AG09319 (cell line): ENCODE measurements around the gene TAF11.
"Not testable (repeated sequence)": the region's sequence is repeated elsewhere in the genome, so short reads cannot be mapped to it uniquely, and the experiment has no call there.

Experiments
- DNase-seq: peaks from one replicate; pipeline ENCODE4 v3.0.0-alpha.2; 2010; ENCODE audit warnings: low read depth; ENCODE audit errors: extremely low read depth
- TF ChIP-seq, protein P1 (sequence below): IDR thresholded peaks from 2 replicates; pipeline ENCODE4 v1.5.1; 2011; ENCODE audit warnings: low read depth, mild to moderate bottlenecking, inconsistent platforms, low read length, moderate library complexity

The TAF11 gene

DNA sequence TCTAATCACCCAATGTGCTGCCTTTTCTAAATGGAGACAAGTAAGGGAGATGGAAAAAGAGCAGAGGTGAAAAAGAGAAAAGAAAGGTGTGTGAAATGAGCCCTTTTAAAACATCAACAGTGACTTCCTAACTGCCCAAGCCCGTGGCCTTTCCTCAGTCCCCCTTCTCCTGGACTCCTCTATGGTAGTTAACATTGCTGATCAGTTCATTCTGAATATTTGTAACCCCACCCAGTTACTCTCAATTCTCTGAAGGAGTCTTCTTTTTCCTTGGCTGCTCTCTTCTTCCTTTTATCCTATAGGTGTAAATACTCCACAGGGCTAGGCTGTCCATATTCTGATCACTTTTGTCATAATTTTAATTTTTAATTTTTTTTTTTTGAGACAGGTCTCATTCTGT lies 27.1 kb downstream of the TAF11 start:
- no peak for DNase-seq
- TF ChIP-seq, protein P1, sequence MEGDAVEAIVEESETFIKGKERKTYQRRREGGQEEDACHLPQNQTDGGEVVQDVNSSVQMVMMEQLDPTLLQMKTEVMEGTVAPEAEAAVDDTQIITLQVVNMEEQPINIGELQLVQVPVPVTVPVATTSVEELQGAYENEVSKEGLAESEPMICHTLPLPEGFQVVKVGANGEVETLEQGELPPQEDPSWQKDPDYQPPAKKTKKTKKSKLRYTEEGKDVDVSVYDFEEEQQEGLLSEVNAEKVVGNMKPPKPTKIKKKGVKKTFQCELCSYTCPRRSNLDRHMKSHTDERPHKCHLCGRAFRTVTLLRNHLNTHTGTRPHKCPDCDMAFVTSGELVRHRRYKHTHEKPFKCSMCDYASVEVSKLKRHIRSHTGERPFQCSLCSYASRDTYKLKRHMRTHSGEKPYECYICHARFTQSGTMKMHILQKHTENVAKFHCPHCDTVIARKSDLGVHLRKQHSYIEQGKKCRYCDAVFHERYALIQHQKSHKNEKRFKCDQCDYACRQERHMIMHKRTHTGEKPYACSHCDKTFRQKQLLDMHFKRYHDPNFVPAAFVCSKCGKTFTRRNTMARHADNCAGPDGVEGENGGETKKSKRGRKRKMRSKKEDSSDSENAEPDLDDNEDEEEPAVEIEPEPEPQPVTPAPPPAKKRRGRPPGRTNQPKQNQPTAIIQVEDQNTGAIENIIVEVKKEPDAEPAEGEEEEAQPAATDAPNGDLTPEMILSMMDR = no peak

GRCh38 chr6:34859951-34860350 lies 27.9 kb downstream of the TAF11 start:
- TF ChIP-seq, protein P1 = no peak
- DNase-seq = no peak

DNA sequence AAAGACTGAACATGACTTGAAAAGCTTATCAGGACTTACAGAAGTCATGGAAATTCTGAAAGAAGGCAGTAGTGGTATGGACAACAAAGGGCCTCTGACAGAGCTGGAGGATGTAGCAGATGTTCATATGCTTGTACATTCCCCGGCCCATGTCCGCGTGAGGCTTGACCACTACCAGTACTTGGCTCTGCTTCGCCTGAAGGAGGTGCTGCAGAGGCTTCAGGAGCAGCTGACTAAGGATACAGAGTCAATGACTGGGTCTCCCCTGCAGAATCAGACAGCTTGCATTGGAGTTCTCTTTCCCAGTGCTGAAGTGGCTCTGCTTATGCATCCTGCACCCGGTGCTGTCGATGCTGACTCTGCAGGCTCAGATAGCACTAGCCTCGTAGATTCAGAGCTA lies 29.2 kb downstream of the TAF11 start:
- no peak for DNase-seq
- TF ChIP-seq, protein P1 = no peak; the same call in none of the 2 replicates

- TF ChIP-seq, protein P1 = no peak
- DNase-seq = no peak
Observed at GRCh38 chr6:34855463-34855862, 32.4 kb downstream of the TAF11 start.

DNA sequence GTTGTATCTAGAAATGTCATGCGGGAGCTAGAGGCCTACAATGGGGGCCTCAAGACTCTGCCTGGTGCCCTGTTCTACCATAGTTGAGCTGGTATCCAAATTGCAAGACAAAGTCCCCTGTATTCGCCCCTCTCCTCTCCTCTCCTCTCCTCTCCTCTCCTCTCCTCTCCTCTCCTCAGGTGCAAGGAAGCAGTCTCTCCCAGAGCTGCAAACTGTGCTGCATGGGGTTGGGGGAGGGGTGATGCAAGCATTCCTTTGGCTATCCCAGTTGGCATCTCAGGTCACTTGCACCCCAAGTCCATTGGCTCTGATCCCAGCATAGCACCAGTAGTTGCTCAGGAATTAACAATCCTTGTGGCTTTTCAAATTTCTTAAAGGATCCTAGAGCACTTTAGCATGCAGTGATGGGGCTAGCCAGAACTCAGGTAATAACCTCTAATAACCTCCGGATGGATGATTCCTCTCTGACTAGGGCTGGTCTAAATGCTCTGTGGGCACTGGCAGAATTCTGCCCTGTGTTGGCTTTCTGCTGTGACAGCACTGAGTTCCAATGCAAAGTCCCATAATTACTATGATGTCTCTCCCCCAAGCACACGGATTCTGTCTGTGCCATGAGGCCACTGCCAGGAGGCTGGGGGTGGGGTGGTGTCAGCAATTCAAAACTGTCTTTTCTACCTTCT lies 35.3 kb downstream of the TAF11 start:
- no peak for DNase-seq
- TF ChIP-seq, protein P1 = no peak

GRCh38 chr6:34851361-34851760 lies 36.5 kb downstream of the TAF11 start:
- DNase-seq = no peak
- TF ChIP-seq, protein P1 = no peak

- not testable (repeated sequence) for DNase-seq
Observed at GRCh38 chr6:34849066-34849465, 38.8 kb downstream of the TAF11 start.
